K562 (cell line): ENCODE results near the gene MED22. TPM values are rescaled to one million over a fixed set of nuclear protein-coding genes. Genes with fewer than 3 reads are reported as not detected.
A peak's percentile ranks its signal among the peaks of the same experiment; 100 is the strongest.

Experiments used
- E2F8 ChIP-seq: fragments of 450-650 bp; IDR thresholded peaks from 2 replicates; pipeline ENCODE4 v1.7.1; 2018; ENCODE audit warnings: mild to moderate bottlenecking, low read depth; ENCODE audit not compliant: partially characterized antibody
- ELF4 ChIP-seq: fragments of 450-650 bp; formaldehyde crosslinking; IDR thresholded peaks from 2 replicates; pipeline ENCODE4 v1.4.0; 2022; ENCODE audit warnings: missing genetic modification characterization
- ETV6 ChIP-seq, 3 experiments: fragments of 150-350 bp in 1 of 3; sonication (generic) in 1 of 3; formaldehyde crosslinking in 1 of 3; IDR thresholded peaks; 2 replicates each; pipeline versions ENCODE4 v1.6.1 to v1.8.0; 2014 to 2022; ENCODE audit warnings: borderline replicate concordance in 2 of 3, low read depth in 2 of 3, antibody characterized with exemption in 1 of 3, low read length in 1 of 3, mild to moderate bottlenecking in 1 of 3, missing genetic modification reagents in 1 of 3
- FOXM1 ChIP-seq, 2 experiments: fragments of 450-650 bp in 1 of 2; sonication (generic) in 1 of 2; formaldehyde crosslinking in 1 of 2; IDR thresholded peaks; 2 replicates each; pipeline versions ENCODE4 v1.6.1 to v1.9.0; 2017 to 2022; ENCODE audit warnings: low read depth in 2 of 2, mild to moderate bottlenecking in 2 of 2, missing genetic modification reagents in 1 of 2, moderate library complexity in 1 of 2
- HLTF ChIP-seq: fragments of 450-650 bp; IDR thresholded peaks from 2 replicates; pipeline ENCODE4 v1.6.1; 2016
- KLF1 ChIP-seq: fragments of 450-650 bp; IDR thresholded peaks from 2 replicates; pipeline ENCODE4 v1.6.1; 2016; ENCODE audit warnings: missing genetic modification characterization, missing compliant biosample characterization
- NR2C1 ChIP-seq, 2 experiments: fragments of 450-650 bp; IDR thresholded peaks; 2 replicates each; pipeline ENCODE4 v1.6.1; 2017; ENCODE audit warnings: mild to moderate bottlenecking in 2 of 2, antibody characterized with exemption in 1 of 2, inconsistent platforms in 1 of 2, missing compliant biosample characterization in 1 of 2, missing genetic modification characterization in 1 of 2
- POU5F1 ChIP-seq: fragments of 150-350 bp; IDR thresholded peaks from 2 replicates; pipeline ENCODE4 v1.6.1; 2014; ENCODE audit warnings: borderline replicate concordance, low read length, low read depth, mild to moderate bottlenecking; ENCODE audit not compliant: partially characterized antibody
- PRDM10 ChIP-seq: fragments of 450-650 bp; IDR thresholded peaks from 2 replicates; pipeline ENCODE4 v1.6.1; 2018; ENCODE audit not compliant: partially characterized antibody
- PTBP1 ChIP-seq: fragments of 200-400 bp; formaldehyde crosslinking; IDR thresholded peaks from 2 replicates; pipeline ENCODE4 v1.6.1; 2017; ENCODE audit warnings: low read depth, low read length
- SAP30 ChIP-seq: fragments of 200-600 bp; sonication (generic); IDR thresholded peaks from 2 replicates; pipeline ENCODE4 v1.6.1; 2012; ENCODE audit warnings: borderline replicate concordance, low read depth, mild to moderate bottlenecking, moderate library complexity, low read length, control low read depth, inconsistent platforms; ENCODE audit not compliant: insufficient read depth, poor library complexity, severe bottlenecking
- SIN3B ChIP-seq: fragments of 450-650 bp; IDR thresholded peaks from 2 replicates; pipeline ENCODE4 v1.6.1; 2017; ENCODE audit warnings: low read depth, mild to moderate bottlenecking, moderate library complexity
- SRSF7 ChIP-seq: fragments of 200-400 bp; formaldehyde crosslinking; optimal IDR thresholded peaks from 2 replicates; pipeline ENCODE3; 2017; ENCODE audit warnings: mild to moderate bottlenecking, low read depth, low read length
- XRCC3 ChIP-seq: fragments of 450-650 bp; IDR thresholded peaks from 2 replicates; pipeline ENCODE4 v1.6.1; 2017; ENCODE audit warnings: mild to moderate bottlenecking, moderate library complexity
- ZNF121 ChIP-seq: sonication (generic); formaldehyde crosslinking; conservative IDR thresholded peaks from 2 replicates; pipeline ENCODE4 v1.8.0; 2022; ENCODE audit warnings: missing genetic modification reagents
- ZNF197 ChIP-seq: fragments of 200-800 bp; sonication (Bioruptor generic); IDR thresholded peaks from 2 replicates; pipeline ENCODE4 v1.6.1; 2016; ENCODE audit warnings: low read depth, missing genetic modification characterization, missing compliant biosample characterization
- ZNF699 ChIP-seq: fragments of 250-450 bp; sonication (Bioruptor Pico); IDR thresholded peaks from 2 replicates; pipeline ENCODE4 v1.8.0; 2021; ENCODE audit warnings: mild to moderate bottlenecking, moderate library complexity; ENCODE audit not compliant: insufficient replicate concordance
- polyA plus RNA-seq, 8 experiments: library from polyadenylated mRNA; depleted of rRNA in 4 of 8; stranded (reverse) in 5 of 8; unstranded in 3 of 8; fragments of >200 nt; fragmentation: Nextera tagmentation in 2 of 8; fragmentation: Illumina TruSeq in 1 of 8; extraction: Ambion mirVana in 2 of 8; extraction: Trizol in 1 of 8; gene quantifications; 2 replicates each; pipeline versions ENCODE4 v1.2.1 to v1.2.3, GENCODE V29; 2011 to 2014; ENCODE audit warnings: inconsistent platforms in 1 of 8, missing spikeins in 1 of 8
- total RNA-seq, 7 experiments: library from RNA; depleted of rRNA in 6 of 7; stranded (reverse); fragments of >200 nt in 6 of 7; fragmentation: Illumina TruSeq in 2 of 7; extraction: Trizol in 2 of 7; gene quantifications; 2 replicates each; pipeline versions ENCODE4 v1.2.1 to v1.2.3, GENCODE V29; 2011 to 2021; ENCODE audit warnings: low replicate concordance in 1 of 7

MED22 gene
- total and polyA plus RNA-seq, 9 of the 15 experiments (the other 6 are each of a cell fraction or from before 2014, with no cell fraction given): 0.73 to 35.6 (median 22.3) TPM

- TF ChIP-seq ETV6 (IDR thresholded peaks at IDR 0.05; ENCODE audit: borderline replicate concordance in 1 of 2, low read depth in 2 of 2, low read length in 1 of 2) (no peak), ETV6 (CRISPR knock-in tag; IDR thresholded peaks at IDR 0.05; ENCODE audit: borderline replicate concordance) (no peak), NR2C1 (IDR thresholded peaks at IDR 0.05) (no peak), NR2C1 (tag; IDR thresholded peaks at IDR 0.05) (no peak), ZNF121 (CRISPR knock-in tag) (no peak), SRSF7 (no peak), SAP30 (no peak), SIN3B (no peak), ZNF197 (CRISPR knock-in tag) (no peak), ELF4 (no peak), XRCC3 (0 out of 2 replicates have a peak, but pooled peaks have one; percentile 65), POU5F1 (no peak), HLTF (0 out of 2 replicates have a peak, but pooled peaks have one; percentile 64), KLF1 (tag) (no peak), PRDM10 (no peak), PTBP1 (no peak), E2F8 (no peak), FOXM1 (IDR thresholded peaks at IDR 0.05; ENCODE audit: low read depth) (no peak), FOXM1 (CRISPR knock-in tag; IDR thresholded peaks at IDR 0.05; ENCODE audit: low read depth) (no peak), ZNF699 (CRISPR knock-in tag) (no peak)
These were observed 57.1 kb downstream of the MED22 start (continued) for GRCh38 chr9:133290751-133291302.
